ENCODE data around the gene OR51B6. TPM values are rescaled to one million over a fixed set of nuclear protein-coding genes. Genes with fewer than 3 reads are reported as not detected.
"Not testable (repeated sequence)": the region's sequence is repeated elsewhere in the genome, so short reads cannot be mapped to it uniquely, and the experiment has no call there.

Gene OR51B6, protein sequence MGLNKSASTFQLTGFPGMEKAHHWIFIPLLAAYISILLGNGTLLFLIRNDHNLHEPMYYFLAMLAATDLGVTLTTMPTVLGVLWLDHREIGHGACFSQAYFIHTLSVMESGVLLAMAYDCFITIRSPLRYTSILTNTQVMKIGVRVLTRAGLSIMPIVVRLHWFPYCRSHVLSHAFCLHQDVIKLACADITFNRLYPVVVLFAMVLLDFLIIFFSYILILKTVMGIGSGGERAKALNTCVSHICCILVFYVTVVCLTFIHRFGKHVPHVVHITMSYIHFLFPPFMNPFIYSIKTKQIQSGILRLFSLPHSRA
- polyA plus RNA-seq, result not detected

GRCh38 chr11:5351208-5351607 is at the start of gene OR51B6:
OR51B6 (plus strand) TSS chr11:5351508; CDS start chr11:5351508, 0 bp downstream.
- H3K9me3 Mint-ChIP-seq, result no peaks in the 10 kb centered on the region
- peaks cover 1% of the 10 kb centered on the region for H3K27me3 Mint-ChIP-seq
- H3K27ac Mint-ChIP-seq, result no peak within 1 kb of the TSS
- no peak within 1 kb of the TSS for H3K4me3 Mint-ChIP-seq
- no peaks in the 10 kb centered on the region for H3K36me3 Mint-ChIP-seq
- H3K4me1 Mint-ChIP-seq, result peaks cover 0 to 2% (median 0%) of the 10 kb centered on the region in 3 donors

DNA sequence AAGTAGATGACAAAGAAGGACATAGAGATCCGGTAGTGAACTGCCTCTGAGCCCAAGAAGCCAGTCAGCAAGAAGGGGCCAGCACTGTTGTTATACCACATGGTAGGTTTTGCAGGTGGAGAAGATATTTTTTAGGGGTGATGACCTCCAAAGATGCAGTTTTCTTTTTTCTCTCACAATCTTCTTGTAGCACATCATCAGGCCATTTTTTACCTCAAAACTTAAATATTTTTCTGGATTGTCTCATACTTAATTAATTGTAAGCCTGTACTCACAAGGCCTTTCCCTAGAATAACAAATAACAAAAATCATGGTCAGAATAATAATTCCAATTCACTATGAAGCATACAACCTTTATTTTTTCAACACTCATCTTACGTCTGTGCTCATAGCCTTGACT is 49.5 kb upstream of the OR51B6 start, which contains the start of gene OR51B4:
Gene OR51B4, minus strand, starts transcription at position 101 of the 400 bp plus-strand sequence. Its CDS starts 0 bp downstream, at position 101.
- Mint-ChIP-seq H3K4me1 (no peaks in the 10 kb centered on the region), H3K36me3 (no peaks in the 10 kb centered on the region), H3K4me3 (no peak within 1 kb of the TSS), H3K27me3 (peaks cover 1% of the 10 kb centered on the region), H3K27ac (no peak within 1 kb of the TSS), H3K9me3 (no peaks in the 10 kb centered on the region)

GRCh38 chr11:5303626-5304025 is 47.7 kb upstream of the OR51B6 start:
- no peak overlapping the region for H3K27ac Mint-ChIP-seq
- H3K36me3 Mint-ChIP-seq, result no peaks in the 10 kb centered on the region
- H3K9me3 Mint-ChIP-seq, result no peaks in the 10 kb centered on the region
- no peaks in the 10 kb centered on the region for H3K27me3 Mint-ChIP-seq
- no peak overlapping the region for H3K4me3 Mint-ChIP-seq
- H3K4me1 Mint-ChIP-seq, result no peaks in the 10 kb centered on the region

GRCh38 chr11:5304046-5304445 is 47.3 kb upstream of the OR51B6 start:
- H3K27me3 Mint-ChIP-seq, result no peaks in the 10 kb centered on the region
- no peaks in the 10 kb centered on the region for H3K4me1 Mint-ChIP-seq
- no peak overlapping the region for H3K4me3 Mint-ChIP-seq
- H3K9me3 Mint-ChIP-seq, result no peaks in the 10 kb centered on the region
- no peaks in the 10 kb centered on the region for H3K36me3 Mint-ChIP-seq
- H3K27ac Mint-ChIP-seq, result no peak overlapping the region

DNA sequence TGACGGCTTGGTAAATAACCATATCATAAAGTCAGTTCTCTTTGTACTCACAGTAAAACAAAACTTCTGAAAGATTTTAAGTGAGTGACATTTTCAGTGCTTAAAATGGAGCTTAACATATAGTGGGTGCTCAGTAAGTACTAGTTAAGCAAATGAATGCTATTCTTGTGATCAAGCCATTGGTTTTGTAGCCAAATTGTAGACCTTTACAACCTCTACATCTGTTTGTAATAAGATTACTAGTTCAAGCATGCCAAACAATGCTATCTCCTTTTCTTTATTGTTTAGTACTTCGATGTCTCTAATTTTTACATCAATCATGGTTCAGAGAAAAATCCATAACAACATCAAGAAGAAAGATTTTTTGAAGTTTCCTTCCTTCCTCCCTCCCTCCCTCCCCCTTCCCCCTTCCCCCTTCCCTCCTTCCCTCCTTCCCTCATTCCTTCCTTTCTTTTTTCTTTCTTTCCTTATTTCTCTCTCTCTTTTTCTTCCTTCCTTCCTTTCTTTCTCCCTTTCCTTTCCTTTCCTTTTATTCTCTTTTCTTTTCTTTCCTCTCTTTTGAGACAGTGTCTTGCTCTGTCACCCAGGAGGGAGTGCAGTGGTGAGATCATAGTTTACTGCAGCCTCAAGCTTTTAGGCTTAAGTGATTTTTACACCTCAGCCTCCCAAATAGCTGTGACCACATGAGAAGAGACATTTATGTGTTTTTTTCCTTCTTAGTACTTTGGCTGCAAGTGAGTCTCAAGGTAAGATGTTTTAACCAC is 43.9 kb upstream of the OR51B6 start:
- Mint-ChIP-seq H3K27me3 (peaks cover 2% of the 10 kb centered on the region), H3K4me3 (no peak overlapping the region), H3K36me3 (no peaks in the 10 kb centered on the region), H3K9me3 (no peaks in the 10 kb centered on the region), H3K27ac (no peak overlapping the region), H3K4me1 (no peaks in the 10 kb centered on the region)

DNA sequence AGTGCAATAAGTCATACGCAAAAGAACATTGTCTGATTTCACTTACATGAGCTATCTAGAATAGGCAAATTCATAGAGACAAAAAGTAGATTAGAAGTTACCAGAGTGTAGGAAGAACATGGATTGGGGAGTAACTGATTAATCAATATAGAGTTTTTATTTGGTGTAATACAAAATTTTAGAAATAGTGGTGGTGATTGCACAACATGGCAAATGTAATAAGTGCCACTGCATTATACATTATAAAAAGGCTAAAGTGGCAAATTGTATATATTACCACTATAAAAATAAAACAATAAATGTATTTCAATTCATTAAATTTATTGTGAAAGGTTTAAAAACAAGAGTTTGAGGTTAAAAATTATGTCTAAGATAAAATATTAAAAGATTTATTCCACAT is 40.9 kb upstream of the OR51B6 start:
- Mint-ChIP-seq H3K4me3 (no peak overlapping the region), H3K27me3 (peaks cover 2% of the 10 kb centered on the region), H3K36me3 (no peaks in the 10 kb centered on the region), H3K9me3 (peaks cover 0 to 1% (median 0%) of the 10 kb centered on the region in 3 donors), H3K4me1 (no peaks in the 10 kb centered on the region), H3K27ac (no peak overlapping the region)

- not testable (repeated sequence) for H3K36me3 Mint-ChIP-seq, H3K4me3 Mint-ChIP-seq, H3K9me3 Mint-ChIP-seq
These were observed 37.8 kb upstream of the OR51B6 start for GRCh38 chr11:5313326-5314023.

GRCh38 chr11:5317292-5317691 is 34.0 kb upstream of the OR51B6 start:
- Mint-ChIP-seq H3K27me3 (no peaks in the 10 kb centered on the region), H3K9me3 (peaks cover 0 to 3% (median 1%) of the 10 kb centered on the region in 3 donors), H3K27ac (no peak overlapping the region), H3K4me3 (no peak overlapping the region), H3K4me1 (no peaks in the 10 kb centered on the region), H3K36me3 (peaks cover 2% of the 10 kb centered on the region)

More at GRCh38 chr11:5313326-5314023, 37.8 kb upstream of the OR51B6 start:
- H3K27me3 Mint-ChIP-seq, H3K27ac Mint-ChIP-seq, H3K4me1 Mint-ChIP-seq: not testable (repeated sequence)

- Mint-ChIP-seq H3K27ac (no peak within 1 kb of the TSS), H3K4me1 (no peaks in the 10 kb centered on the region), H3K9me3 (peaks cover 0 to 3% (median 2%) of the 10 kb centered on the region in 3 donors), H3K4me3 (no peak within 1 kb of the TSS), H3K27me3 (no peaks in the 10 kb centered on the region), H3K36me3 (no peaks in the 10 kb centered on the region)
These were observed 27.1 kb upstream of the OR51B6 start, which contains the start of gene OR51B2 for GRCh38 chr11:5324197-5324596. OR51B2 (minus strand) TSS chr11:5324297; CDS start chr11:5324297, 0 bp downstream.

GRCh38 chr11:5335170-5335569 is 16.1 kb upstream of the OR51B6 start:
- Mint-ChIP-seq H3K4me3 (no peak overlapping the region), H3K9me3 (no peaks in the 10 kb centered on the region), H3K4me1 (no peaks in the 10 kb centered on the region), H3K27ac (no peak overlapping the region), H3K36me3 (no peaks in the 10 kb centered on the region), H3K27me3 (peaks cover 3% of the 10 kb centered on the region)

DNA sequence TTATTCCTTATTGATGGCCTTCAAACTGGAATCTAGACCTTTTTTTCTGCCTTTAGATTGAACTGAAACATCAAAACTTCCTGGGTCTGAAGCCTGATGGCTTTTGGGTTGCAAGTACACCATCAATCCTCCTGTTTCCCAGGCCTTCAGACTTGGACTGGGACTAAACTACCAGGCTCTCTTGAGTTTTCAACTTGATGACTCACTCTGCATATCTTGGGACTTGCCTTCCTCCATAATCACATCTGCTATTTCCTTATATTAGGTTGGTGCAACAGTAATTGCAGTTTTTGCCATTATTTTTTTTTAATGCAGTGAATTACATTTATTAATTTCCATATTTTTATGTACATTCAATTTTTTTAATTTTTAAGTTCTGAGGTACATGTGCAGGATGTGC is 15.0 kb upstream of the OR51B6 start:
- Mint-ChIP-seq H3K4me3 (no peak overlapping the region), H3K36me3 (no peaks in the 10 kb centered on the region), H3K27ac (no peak overlapping the region), H3K9me3 (no peaks in the 10 kb centered on the region), H3K4me1 (no peaks in the 10 kb centered on the region), H3K27me3 (peaks cover 3% of the 10 kb centered on the region)

DNA sequence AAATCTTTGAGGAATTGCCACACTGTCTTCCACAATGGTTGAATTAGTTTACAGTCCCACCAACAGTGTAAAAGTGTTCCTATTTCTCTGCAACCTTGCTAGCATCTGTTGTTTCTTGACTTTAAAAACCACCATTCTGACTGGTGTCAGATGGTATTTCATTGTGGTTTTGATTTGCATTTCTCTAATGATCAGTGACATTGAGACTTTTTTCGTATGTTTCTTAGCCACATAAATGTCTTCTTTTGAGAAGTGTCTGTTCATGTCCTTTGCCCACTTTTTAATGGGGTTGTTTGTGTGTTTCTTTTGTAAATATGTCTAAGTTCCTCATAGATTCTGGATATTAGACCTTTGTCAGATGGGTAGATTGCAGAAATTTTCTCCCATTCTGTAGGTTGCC is 14.1 kb upstream of the OR51B6 start:
- not testable (repeated sequence) for H3K36me3 Mint-ChIP-seq, H3K27ac Mint-ChIP-seq, H3K4me1 Mint-ChIP-seq, H3K4me3 Mint-ChIP-seq, H3K27me3 Mint-ChIP-seq, H3K9me3 Mint-ChIP-seq

DNA sequence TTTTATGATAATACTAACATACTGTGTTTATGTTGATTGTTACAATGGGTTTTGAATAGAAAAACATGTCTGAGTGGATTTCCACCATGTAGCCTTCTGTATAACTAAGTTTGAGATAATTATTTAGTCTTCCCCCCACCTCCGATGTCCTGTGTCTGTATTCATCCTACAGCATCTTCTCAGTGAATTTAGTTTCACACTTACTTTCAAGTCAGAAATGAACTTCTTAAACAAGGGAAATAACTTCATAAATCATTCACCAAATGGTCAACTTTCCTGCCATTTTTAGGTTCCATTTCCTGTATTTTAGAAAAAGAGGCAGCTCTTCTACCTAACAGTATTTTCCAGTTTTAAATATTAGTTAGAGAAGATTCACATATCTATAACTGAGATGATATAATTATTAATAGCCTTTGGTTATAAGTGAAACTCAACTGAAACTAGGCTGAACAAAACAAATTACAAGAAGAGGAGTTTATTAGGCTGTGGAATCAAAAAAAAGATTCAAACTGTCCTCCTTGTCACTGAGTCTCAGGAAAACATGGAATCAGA is 11.5 kb upstream of the OR51B6 start:
- Mint-ChIP-seq H3K4me1 (no peaks in the 10 kb centered on the region), H3K36me3 (no peaks in the 10 kb centered on the region), H3K27me3 (peaks cover 4% of the 10 kb centered on the region), H3K4me3 (no peak overlapping the region), H3K27ac (no peak overlapping the region), H3K9me3 (no peaks in the 10 kb centered on the region)

DNA sequence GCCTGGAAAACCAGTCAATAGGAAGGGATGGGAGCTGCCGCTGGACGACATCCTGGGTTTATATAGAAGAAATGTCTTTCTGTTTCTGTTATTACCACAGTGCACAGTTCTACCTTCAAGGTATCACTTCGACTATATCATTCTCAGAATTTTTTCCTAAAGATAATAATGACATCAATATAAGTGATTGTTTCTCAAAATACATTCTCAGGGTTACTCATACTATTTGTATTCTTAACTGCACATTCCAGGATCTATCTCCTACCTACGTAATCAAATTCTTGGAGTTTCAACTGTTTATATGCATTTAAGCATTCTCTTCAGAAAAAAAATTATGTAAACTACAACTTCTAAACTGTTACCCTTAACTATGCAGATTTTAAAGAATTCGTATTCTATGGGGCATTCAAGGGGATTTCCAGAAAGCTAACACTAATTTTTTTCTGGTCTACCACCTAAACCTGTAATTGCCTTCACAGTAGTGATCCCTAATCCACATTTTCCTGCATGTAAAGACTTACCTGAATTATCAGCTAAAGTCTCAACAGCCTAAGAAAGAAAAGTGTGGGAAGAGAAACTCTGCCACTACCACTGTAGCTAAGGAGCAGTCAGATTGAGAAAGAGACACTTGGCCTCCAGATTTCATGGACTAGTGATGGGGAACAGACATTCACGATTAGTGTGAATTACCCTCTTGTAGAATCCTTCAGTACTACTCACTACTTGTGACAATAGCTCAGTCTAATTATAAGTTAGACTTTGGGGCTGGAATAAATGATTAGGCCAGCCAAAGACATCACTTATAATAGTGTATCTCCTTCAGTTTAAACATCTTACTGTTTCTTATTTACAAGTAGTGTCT is 7.6 kb upstream of the OR51B6 start, which contains the start of gene OR51B5:
Gene OR51B5, minus strand, starts transcription at position 51 of the 862 bp plus-strand sequence. Its CDS starts 0 bp downstream, at position 51.
- Mint-ChIP-seq H3K4me3 (no peak within 1 kb of the TSS), H3K36me3 (no peaks in the 10 kb centered on the region), H3K4me1 (no peaks in the 10 kb centered on the region), H3K27me3 (peaks cover 1% of the 10 kb centered on the region), H3K27ac (no peak within 1 kb of the TSS), H3K9me3 (no peaks in the 10 kb centered on the region)
